ENCODE measurements around the gene AUTS2. TPM values are rescaled to one million over a fixed set of nuclear protein-coding genes. Genes with fewer than 3 reads are reported as not detected.

AUTS2 gene
- total and polyA plus RNA-seq, 2 experiments from 2014 or later, result 3.0 to 4.4 TPM

- in situ Hi-C loops (cut with MboI), result no loop called here
- H3K4me2 ChIP-seq (ENCODE audit: unreplicated experiment), result no peak overlapping the region
- no peaks in the 10 kb centered on the region for H3K36me3 ChIP-seq (ENCODE audit: low read depth)
- no peak overlapping the region for H3K9ac ChIP-seq
- no peak overlapping the region for H3K4me3 ChIP-seq
- no peaks in the 10 kb centered on the region for H3K79me2 ChIP-seq (ENCODE audit: insufficient read depth)
- H2AFZ ChIP-seq, result no peak overlapping the region
- H3K9me2 ChIP-seq (ENCODE audit: insufficient read depth), result no peaks in the 10 kb centered on the region
- H4K20me1 ChIP-seq (ENCODE audit: insufficient read depth), result no peaks in the 10 kb centered on the region
- TF ChIP-seq EZH2 (IDR thresholded peaks at IDR 0.05; ENCODE audit: insufficient read depth, poor library complexity, severe bottlenecking), result no peak
- TF ChIP-seq EZH2phosphoT487 (IDR thresholded peaks at IDR 0.05; ENCODE audit: insufficient read depth, low read depth), result no peak
- H3F3A ChIP-seq (ENCODE audit: insufficient read depth), result no peaks in the 10 kb centered on the region
- H3K4me1 ChIP-seq (ENCODE audit: insufficient read depth), result no peaks in the 10 kb centered on the region
- no peak overlapping the region for H3K27ac ChIP-seq
- WGBS, 2 experiments (ENCODE audit: low coverage in 1 of 2, low lambda C conversion rate in 2 of 2, missing lambda C conversion rate in 2 of 2), result 81 to 87% methylated on average over 3 of the region's 3 CpGs
- no peaks in the 10 kb centered on the region for H3K9me3 ChIP-seq (ENCODE audit: low read depth)
- H3K27me3 ChIP-seq (replicated peaks; ENCODE audit: insufficient read depth), result no peaks in the 10 kb centered on the region
- no peak for DNase-seq
Measured at GRCh38 chr7:70408891-70409290, 810.6 kb downstream of the AUTS2 start.

GRCh38 chr7:70410134-70410750, 812.0 kb downstream of the AUTS2 start:
- no peaks in the 10 kb centered on the region for H3K79me2 ChIP-seq (ENCODE audit: insufficient read depth)
- no peak overlapping the region for H3K4me2 ChIP-seq (ENCODE audit: unreplicated experiment)
- no peak overlapping the region for H3K27ac ChIP-seq
- no peaks in the 10 kb centered on the region for H3K27me3 ChIP-seq (replicated peaks; ENCODE audit: insufficient read depth)
- H3K9me3 ChIP-seq (ENCODE audit: low read depth), result no peaks in the 10 kb centered on the region
- TF ChIP-seq EZH2phosphoT487 (IDR thresholded peaks at IDR 0.05; ENCODE audit: insufficient read depth, low read depth) (no peak), EZH2 (IDR thresholded peaks at IDR 0.05; ENCODE audit: insufficient read depth, poor library complexity, severe bottlenecking) (no peak)
- in situ Hi-C loops (cut with MboI), result no loop called here
- no peak overlapping the region for H3K9ac ChIP-seq
- no peaks in the 10 kb centered on the region for H3K9me2 ChIP-seq (ENCODE audit: insufficient read depth)
- no peaks in the 10 kb centered on the region for H4K20me1 ChIP-seq (ENCODE audit: insufficient read depth)
- no peaks in the 10 kb centered on the region for H3F3A ChIP-seq (ENCODE audit: insufficient read depth)
- no peak for DNase-seq
- H2AFZ ChIP-seq, result no peak overlapping the region
- no peak overlapping the region for H3K4me3 ChIP-seq
- H3K4me1 ChIP-seq (ENCODE audit: insufficient read depth), result no peaks in the 10 kb centered on the region
- 89 to 91% methylated on average over 8 of the region's 8 CpGs for WGBS, 2 experiments (ENCODE audit: low coverage in 1 of 2, low lambda C conversion rate in 2 of 2, missing lambda C conversion rate in 2 of 2)
- H3K36me3 ChIP-seq (ENCODE audit: low read depth), result no peaks in the 10 kb centered on the region

- Histone ChIP-seq H3K27ac (no peak overlapping the region), H3K4me1 (ENCODE audit: insufficient read depth) (no peaks in the 10 kb centered on the region), H3F3A (ENCODE audit: insufficient read depth) (no peaks in the 10 kb centered on the region), H3K9me3 (ENCODE audit: low read depth) (no peaks in the 10 kb centered on the region), H3K36me3 (ENCODE audit: low read depth) (no peaks in the 10 kb centered on the region), H3K4me2 (ENCODE audit: unreplicated experiment) (no peak overlapping the region), H4K20me1 (ENCODE audit: insufficient read depth) (no peaks in the 10 kb centered on the region), H3K4me3 (no peak overlapping the region), H3K9ac (no peak overlapping the region), H3K9me2 (ENCODE audit: insufficient read depth) (no peaks in the 10 kb centered on the region), H3K79me2 (ENCODE audit: insufficient read depth) (no peaks in the 10 kb centered on the region), H2AFZ (no peak overlapping the region), H3K27me3 (replicated peaks; ENCODE audit: insufficient read depth) (no peaks in the 10 kb centered on the region)
- in situ Hi-C loops (cut with MboI), result no loop called here
- DNase-seq, result no peak
- 82 to 85% methylated on average over 6 of the region's 6 CpGs for WGBS, 2 experiments (ENCODE audit: low coverage in 1 of 2, low lambda C conversion rate in 2 of 2, missing lambda C conversion rate in 2 of 2)
- TF ChIP-seq EZH2phosphoT487 (IDR thresholded peaks at IDR 0.05; ENCODE audit: insufficient read depth, low read depth), result no peak
- no peak for TF ChIP-seq EZH2 (IDR thresholded peaks at IDR 0.05; ENCODE audit: insufficient read depth, poor library complexity, severe bottlenecking)
Measured at GRCh38 chr7:70414368-70414767, 816.1 kb downstream of the AUTS2 start.

- H3F3A ChIP-seq (ENCODE audit: insufficient read depth), result no peaks in the 10 kb centered on the region
- in situ Hi-C loops (cut with MboI), result no loop called here
- TF ChIP-seq EZH2 (IDR thresholded peaks at IDR 0.05; ENCODE audit: insufficient read depth, poor library complexity, severe bottlenecking) (no peak), EZH2phosphoT487 (IDR thresholded peaks at IDR 0.05; ENCODE audit: insufficient read depth, low read depth) (no peak)
Measured at GRCh38 chr7:70415179-70415972, 817.1 kb downstream of the AUTS2 start.

More at GRCh38 chr7:70415179-70415972, 817.1 kb downstream of the AUTS2 start:
- no peaks in the 10 kb centered on the region for H3K36me3 ChIP-seq (ENCODE audit: low read depth)
- no peak overlapping the region for H3K27ac ChIP-seq
- no peaks in the 10 kb centered on the region for H4K20me1 ChIP-seq (ENCODE audit: insufficient read depth)
- no peaks in the 10 kb centered on the region for H3K9me3 ChIP-seq (ENCODE audit: low read depth)
- WGBS, 2 experiments (ENCODE audit: low coverage in 1 of 2, low lambda C conversion rate in 2 of 2, missing lambda C conversion rate in 2 of 2), result 90% methylated on average over 10 of the region's 10 CpGs
- H3K79me2 ChIP-seq (ENCODE audit: insufficient read depth), result no peaks in the 10 kb centered on the region
- no peaks in the 10 kb centered on the region for H3K9me2 ChIP-seq (ENCODE audit: insufficient read depth)
- no peaks in the 10 kb centered on the region for H3K27me3 ChIP-seq (replicated peaks; ENCODE audit: insufficient read depth)
- H3K9ac ChIP-seq, result no peak overlapping the region
- no peak for DNase-seq
- H3K4me3 ChIP-seq, result no peak overlapping the region
- H3K4me1 ChIP-seq (ENCODE audit: insufficient read depth), result no peaks in the 10 kb centered on the region
- no peak overlapping the region for H2AFZ ChIP-seq
- no peak overlapping the region for H3K4me2 ChIP-seq (ENCODE audit: unreplicated experiment)

All from GM23248 (cell line).